ENCODE data around the gene ESRRB.

- TF ChIP-seq CTCF (IDR thresholded peaks at IDR 0.05; ENCODE audit: low read depth, low read length) (no peak), MYC (IDR thresholded peaks at IDR 0.05; ENCODE audit: low read depth, low read length) (no peak), POLR2A (IDR thresholded peaks at IDR 0.05; ENCODE audit: extremely low read depth, insufficient read length) (no peak)
These were observed 81.1 kb downstream of the ESRRB start for GRCh38 chr14:76456891-76457586.
